HepG2 (cell line): ENCODE measurements around the gene TPBGL. TPM values are rescaled to one million over a fixed set of nuclear protein-coding genes. Genes with fewer than 3 reads are reported as not detected.

Experiments
- BCL3 ChIP-seq: sonication (generic); formaldehyde crosslinking; IDR thresholded peaks from 2 replicates; pipeline ENCODE4 v1.5.1; 2020; ENCODE audit warnings: mild to moderate bottlenecking, missing genetic modification reagents, moderate library complexity
- CAMTA2 ChIP-seq: sonication (generic); formaldehyde crosslinking; IDR thresholded peaks from 2 replicates; pipeline ENCODE4 v1.4.0; 2020; ENCODE audit warnings: mild to moderate bottlenecking, missing genetic modification reagents, borderline replicate concordance
- ELF3 ChIP-seq: IDR thresholded peaks from 2 replicates; pipeline ENCODE4 v1.6.1; 2016; ENCODE audit warnings: missing genetic modification reagents, missing compliant biosample characterization
- FOXA1 ChIP-seq, 2 experiments: fragments of 450-650 bp in 1 of 2; sonication (generic) in 1 of 2; formaldehyde crosslinking in 1 of 2; IDR thresholded peaks; 2 replicates each; pipeline versions ENCODE4 v1.4.0 to v1.6.1; 2016 to 2020; ENCODE audit warnings: missing genetic modification reagents in 1 of 2
- GFI1 ChIP-seq: sonication (generic); formaldehyde crosslinking; IDR thresholded peaks from 2 replicates; pipeline ENCODE4 v1.5.0; 2020; ENCODE audit warnings: missing genetic modification reagents, mild to moderate bottlenecking, borderline replicate concordance
- IRX3 ChIP-seq: sonication (generic); formaldehyde crosslinking; IDR thresholded peaks from 2 replicates; pipeline ENCODE4 v1.8.1; 2023; ENCODE audit warnings: mild to moderate bottlenecking, low read depth, missing genetic modification reagents, borderline replicate concordance
- RAD51 ChIP-seq: fragments of 450-650 bp; IDR thresholded peaks from 2 replicates; pipeline ENCODE4 v1.6.1; 2016; ENCODE audit warnings: borderline replicate concordance
- RFX1 ChIP-seq: fragments of 450-650 bp; IDR thresholded peaks from 2 replicates; pipeline ENCODE4 v1.6.1; 2017
- SNAPC2 ChIP-seq: sonication (generic); formaldehyde crosslinking; IDR thresholded peaks from 2 replicates; pipeline ENCODE4 v1.8.1; 2022; ENCODE audit warnings: mild to moderate bottlenecking, missing genetic modification reagents
- SPEN ChIP-seq: sonication (generic); formaldehyde crosslinking; IDR thresholded peaks from 2 replicates; pipeline ENCODE4 v1.5.1; 2020; ENCODE audit warnings: low read depth, mild to moderate bottlenecking, missing genetic modification reagents
- XRCC5 ChIP-seq: fragments of 200-400 bp; formaldehyde crosslinking; optimal IDR thresholded peaks from 2 replicates; pipeline ENCODE3; 2017; ENCODE audit warnings: mild to moderate bottlenecking, low read length
- ZBTB42 ChIP-seq: sonication (generic); formaldehyde crosslinking; IDR thresholded peaks from 2 replicates; pipeline ENCODE4 v1.5.0; 2020; ENCODE audit warnings: mild to moderate bottlenecking, missing genetic modification reagents
- ZGPAT ChIP-seq: IDR thresholded peaks from 2 replicates; pipeline ENCODE4 v1.6.1; 2016; ENCODE audit warnings: mild to moderate bottlenecking
- ZNF230 ChIP-seq: sonication (generic); formaldehyde crosslinking; IDR thresholded peaks from 2 replicates; pipeline ENCODE4 v1.4.0; 2020; ENCODE audit warnings: mild to moderate bottlenecking, missing genetic modification reagents
- ZNF460 ChIP-seq: sonication (generic); formaldehyde crosslinking; IDR thresholded peaks from 2 replicates; pipeline ENCODE4 v1.5.1; 2020; ENCODE audit warnings: missing genetic modification reagents, mild to moderate bottlenecking, borderline replicate concordance
- ZNF563 ChIP-seq: sonication (generic); formaldehyde crosslinking; IDR thresholded peaks from 2 replicates; pipeline ENCODE4 v1.8.0; 2022; ENCODE audit warnings: mild to moderate bottlenecking, moderate library complexity, missing genetic modification reagents
- polyA plus RNA-seq, 8 experiments: library from polyadenylated mRNA; depleted of rRNA in 3 of 8; stranded (reverse) in 7 of 8; unstranded in 1 of 8; fragments of >200 nt; fragmentation: Illumina TruSeq in 4 of 8; extraction: Trizol in 4 of 8; gene quantifications; 2 replicates each; pipeline versions ENCODE4 v1.2.1 to v1.2.3, GENCODE V29; 2011 to 2016; ENCODE audit warnings: low read depth in 4 of 8, missing spikeins in 1 of 8, mixed read lengths in 1 of 8; ENCODE audit not compliant: insufficient read depth in 1 of 8
- total RNA-seq, 5 experiments: library from RNA; depleted of rRNA; stranded (reverse); fragments of >200 nt; fragmentation: Illumina TruSeq; extraction: Trizol; gene quantifications; 2 replicates each; pipeline ENCODE4 v1.2.3, GENCODE V29; 2016; ENCODE audit warnings: low read depth in 1 of 5
- TF ChIP-seq, protein P1 (sequence below): sonication (generic); formaldehyde crosslinking; IDR thresholded peaks from 2 replicates; pipeline ENCODE4 v1.4.0; 2020; ENCODE audit warnings: missing genetic modification reagents, borderline replicate concordance
- TF ChIP-seq, protein P2 (sequence below): sonication (generic); formaldehyde crosslinking; conservative IDR thresholded peaks from 2 replicates; pipeline ENCODE4 v1.8.0; 2022; ENCODE audit warnings: mild to moderate bottlenecking, moderate library complexity, missing genetic modification reagents
- TF ChIP-seq, protein P3 (sequence below): sonication (generic); formaldehyde crosslinking; IDR thresholded peaks from 2 replicates; pipeline ENCODE4 v1.4.0; 2020; ENCODE audit warnings: missing genetic modification reagents

Gene TPBGL
- total and polyA plus RNA-seq, 2 of the 13 experiments (the other 11 are each of a cell fraction or from before 2014, with no cell fraction given), result not detected

DNA sequence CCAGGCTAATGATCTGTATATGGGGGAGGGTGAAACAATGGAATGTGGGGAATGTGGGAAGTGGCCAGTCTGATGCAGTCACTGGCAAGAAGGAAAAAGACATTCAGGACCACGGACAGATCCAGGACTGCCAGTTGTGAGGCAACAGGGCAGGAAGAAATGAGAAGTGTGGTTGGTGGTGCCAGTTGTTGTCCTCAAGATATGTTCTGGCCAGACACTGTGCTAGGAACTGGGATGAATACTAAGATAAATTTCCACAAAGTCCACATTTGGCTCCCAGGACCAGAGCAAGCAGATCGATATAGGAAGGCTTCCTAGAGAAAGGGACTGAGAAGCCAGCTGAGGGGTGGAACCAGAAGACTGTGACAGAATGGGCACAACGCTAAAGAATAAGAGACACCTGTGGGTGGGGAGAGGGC is 6.8 kb upstream of the TPBGL start (continued):
- TF ChIP-seq, protein P1, sequence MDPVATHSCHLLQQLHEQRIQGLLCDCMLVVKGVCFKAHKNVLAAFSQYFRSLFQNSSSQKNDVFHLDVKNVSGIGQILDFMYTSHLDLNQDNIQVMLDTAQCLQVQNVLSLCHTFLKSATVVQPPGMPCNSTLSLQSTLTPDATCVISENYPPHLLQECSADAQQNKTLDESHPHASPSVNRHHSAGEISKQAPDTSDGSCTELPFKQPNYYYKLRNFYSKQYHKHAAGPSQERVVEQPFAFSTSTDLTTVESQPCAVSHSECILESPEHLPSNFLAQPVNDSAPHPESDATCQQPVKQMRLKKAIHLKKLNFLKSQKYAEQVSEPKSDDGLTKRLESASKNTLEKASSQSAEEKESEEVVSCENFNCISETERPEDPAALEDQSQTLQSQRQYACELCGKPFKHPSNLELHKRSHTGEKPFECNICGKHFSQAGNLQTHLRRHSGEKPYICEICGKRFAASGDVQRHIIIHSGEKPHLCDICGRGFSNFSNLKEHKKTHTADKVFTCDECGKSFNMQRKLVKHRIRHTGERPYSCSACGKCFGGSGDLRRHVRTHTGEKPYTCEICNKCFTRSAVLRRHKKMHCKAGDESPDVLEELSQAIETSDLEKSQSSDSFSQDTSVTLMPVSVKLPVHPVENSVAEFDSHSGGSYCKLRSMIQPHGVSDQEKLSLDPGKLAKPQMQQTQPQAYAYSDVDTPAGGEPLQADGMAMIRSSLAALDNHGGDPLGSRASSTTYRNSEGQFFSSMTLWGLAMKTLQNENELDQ, result peak; percentile 86; the same call in 1 of the 2 replicates
- TF ChIP-seq ZNF230 (CRISPR knock-in tag), result no peak
- no peak for TF ChIP-seq ZNF460 (CRISPR knock-in tag)
- TF ChIP-seq FOXA1 (IDR thresholded peaks at IDR 0.05), result no peak
- no peak for TF ChIP-seq FOXA1 (CRISPR knock-in tag; IDR thresholded peaks at IDR 0.05)
- peak; percentile 72 for TF ChIP-seq ELF3 (CRISPR knock-in tag)
- no peak for TF ChIP-seq GFI1 (CRISPR knock-in tag)
- TF ChIP-seq ZBTB42 (CRISPR knock-in tag), result no peak
- no peak for TF ChIP-seq IRX3 (CRISPR knock-in tag)
- TF ChIP-seq ZNF563 (CRISPR knock-in tag), result peak; percentile 43; the same call in 1 of the 2 replicates
- TF ChIP-seq SPEN, result no peak
- no peak for TF ChIP-seq RAD51
- TF ChIP-seq CAMTA2 (CRISPR knock-in tag), result no peak
- TF ChIP-seq, protein P2, sequence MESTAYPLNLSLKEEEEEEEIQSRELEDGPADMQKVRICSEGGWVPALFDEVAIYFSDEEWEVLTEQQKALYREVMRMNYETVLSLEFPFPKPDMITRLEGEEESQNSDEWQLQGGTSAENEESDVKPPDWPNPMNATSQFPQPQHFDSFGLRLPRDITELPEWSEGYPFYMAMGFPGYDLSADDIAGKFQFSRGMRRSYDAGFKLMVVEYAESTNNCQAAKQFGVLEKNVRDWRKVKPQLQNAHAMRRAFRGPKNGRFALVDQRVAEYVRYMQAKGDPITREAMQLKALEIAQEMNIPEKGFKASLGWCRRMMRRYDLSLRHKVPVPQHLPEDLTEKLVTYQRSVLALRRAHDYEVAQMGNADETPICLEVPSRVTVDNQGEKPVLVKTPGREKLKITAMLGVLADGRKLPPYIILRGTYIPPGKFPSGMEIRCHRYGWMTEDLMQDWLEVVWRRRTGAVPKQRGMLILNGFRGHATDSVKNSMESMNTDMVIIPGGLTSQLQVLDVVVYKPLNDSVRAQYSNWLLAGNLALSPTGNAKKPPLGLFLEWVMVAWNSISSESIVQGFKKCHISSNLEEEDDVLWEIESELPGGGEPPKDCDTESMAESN, result no peak
- TF ChIP-seq SNAPC2 (CRISPR knock-in tag), result 0 out of 2 replicates have a peak, but pooled peaks have one; percentile 48
- no peak for TF ChIP-seq ZGPAT
- TF ChIP-seq XRCC5, result no peak
- no peak for TF ChIP-seq RFX1
- TF ChIP-seq, protein P3, sequence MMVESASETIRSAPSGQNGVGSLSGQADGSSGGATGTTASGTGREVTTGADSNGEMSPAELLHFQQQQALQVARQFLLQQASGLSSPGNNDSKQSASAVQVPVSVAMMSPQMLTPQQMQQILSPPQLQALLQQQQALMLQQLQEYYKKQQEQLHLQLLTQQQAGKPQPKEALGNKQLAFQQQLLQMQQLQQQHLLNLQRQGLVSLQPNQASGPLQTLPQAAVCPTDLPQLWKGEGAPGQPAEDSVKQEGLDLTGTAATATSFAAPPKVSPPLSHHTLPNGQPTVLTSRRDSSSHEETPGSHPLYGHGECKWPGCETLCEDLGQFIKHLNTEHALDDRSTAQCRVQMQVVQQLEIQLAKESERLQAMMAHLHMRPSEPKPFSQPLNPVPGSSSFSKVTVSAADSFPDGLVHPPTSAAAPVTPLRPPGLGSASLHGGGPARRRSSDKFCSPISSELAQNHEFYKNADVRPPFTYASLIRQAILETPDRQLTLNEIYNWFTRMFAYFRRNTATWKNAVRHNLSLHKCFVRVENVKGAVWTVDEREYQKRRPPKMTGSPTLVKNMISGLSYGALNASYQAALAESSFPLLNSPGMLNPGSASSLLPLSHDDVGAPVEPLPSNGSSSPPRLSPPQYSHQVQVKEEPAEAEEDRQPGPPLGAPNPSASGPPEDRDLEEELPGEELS (CRISPR knock-in tag), result no peak; the same call in 1 of the 2 replicates
- no peak for TF ChIP-seq BCL3 (CRISPR knock-in tag)
